ENCODE data around the gene CST5.
"Not testable (repeated sequence)": the region's sequence is repeated elsewhere in the genome, so short reads cannot be mapped to it uniquely, and the experiment has no call there.

The CST5 gene

GRCh38 chr20:23879328-23879798, at the start of gene CST5:
Gene CST5, minus strand, starts transcription at chr20:23879748. Its CDS starts 72 bp downstream, at chr20:23879676.
- no peak for DNase-seq

- DNase-seq = no peak
These were observed 49.2 kb upstream of the CST5 start for GRCh38 chr20:23928788-23929187.

- DNase-seq = no peak
These were observed 48.8 kb upstream of the CST5 start for GRCh38 chr20:23928353-23928752.

- DNase-seq = no peak
These were observed 47.7 kb upstream of the CST5 start for GRCh38 chr20:23926944-23927872.

GRCh38 chr20:23926526-23926880, 47.0 kb upstream of the CST5 start:
- no peak for DNase-seq

GRCh38 chr20:23925789-23926525, 46.4 kb upstream of the CST5 start:
- no peak for DNase-seq

- DNase-seq = no peak
These were observed 45.2 kb upstream of the CST5 start for GRCh38 chr20:23924751-23925150.

- DNase-seq = no peak
These were observed 44.4 kb upstream of the CST5 start for GRCh38 chr20:23923891-23924435.

- DNase-seq = no peak
These were observed 43.8 kb upstream of the CST5 start for GRCh38 chr20:23923311-23923710.

- no peak for DNase-seq
These were observed 41.1 kb upstream of the CST5 start for GRCh38 chr20:23920408-23921325.

- no peak for DNase-seq
These were observed 39.3 kb upstream of the CST5 start for GRCh38 chr20:23918896-23919295.

- DNase-seq = no peak
These were observed 38.7 kb upstream of the CST5 start for GRCh38 chr20:23918101-23918862.

GRCh38 chr20:23917024-23917725, 37.6 kb upstream of the CST5 start:
- DNase-seq = no peak

GRCh38 chr20:23915844-23916243, 36.3 kb upstream of the CST5 start:
- DNase-seq = no peak

- DNase-seq = not testable (repeated sequence)
These were observed 34.9 kb upstream of the CST5 start for GRCh38 chr20:23914469-23914868.

GRCh38 chr20:23910210-23910609, 30.7 kb upstream of the CST5 start:
- no peak for DNase-seq

- no peak for DNase-seq
These were observed 29.8 kb upstream of the CST5 start for GRCh38 chr20:23909390-23909789.

GRCh38 chr20:23907579-23907978, 28.0 kb upstream of the CST5 start:
- no peak for DNase-seq

- DNase-seq = not testable (repeated sequence)
These were observed 22.8 kb upstream of the CST5 start for GRCh38 chr20:23902396-23902795.

GRCh38 chr20:23890867-23891266, 11.3 kb upstream of the CST5 start:
- not testable (repeated sequence) for DNase-seq

- DNase-seq = peak; percentile 26
These were observed 10.2 kb upstream of the CST5 start for GRCh38 chr20:23889775-23890187.
